ENCODE measurements around the gene NR4A3.
"Not testable (repeated sequence)": the region's sequence is repeated elsewhere in the genome, so short reads cannot be mapped to it uniquely, and the experiment has no call there.

The NR4A3 gene

DNA sequence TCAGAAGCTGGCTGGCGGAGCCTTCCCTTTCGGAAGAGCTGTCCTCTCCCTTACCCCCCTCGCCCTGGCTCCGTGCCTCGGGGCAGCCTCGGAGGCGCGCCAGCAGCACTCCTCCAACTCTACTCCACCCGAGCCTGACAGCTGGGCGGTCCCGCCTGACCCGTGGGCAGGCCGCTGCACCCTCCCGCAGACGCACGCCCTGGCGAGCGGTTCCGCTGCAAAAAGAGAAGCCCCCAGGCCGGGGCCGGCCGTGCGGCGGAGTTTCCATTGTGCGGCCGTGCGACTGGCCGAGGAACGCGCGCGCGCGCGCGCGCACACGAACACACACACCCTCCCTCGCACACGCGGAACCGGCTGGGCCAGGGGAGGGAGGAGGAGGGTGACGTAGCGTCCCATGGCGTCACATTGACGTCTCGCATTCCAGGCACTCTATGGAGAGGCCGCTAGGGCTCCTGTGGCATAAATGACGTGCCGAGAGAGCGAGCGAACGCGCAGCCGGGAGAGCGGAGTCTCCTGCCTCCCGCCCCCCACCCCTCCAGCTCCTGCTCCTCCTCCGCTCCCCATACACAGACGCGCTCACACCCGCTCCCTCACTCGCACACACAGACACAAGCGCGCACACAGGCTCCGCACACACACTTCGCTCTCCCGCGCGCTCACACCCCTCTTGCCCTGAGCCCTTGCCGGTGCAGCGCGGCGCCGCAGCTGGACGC is at the start of gene NR4A3:
NR4A3 (plus strand) TSS at position 490 of the 713 bp plus-strand sequence. CDS start 6,158 bp downstream, outside the sequence.
- in situ Hi-C loops (cut with MboI; ENCODE audit: low sequenced_read_pairs), result loop anchor here (25.0 kb wide), 1 partner anchor 191 kb away; no protein-coding TSS in a partner anchor

- in situ Hi-C loops (cut with MboI; ENCODE audit: low sequenced_read_pairs), result no loop called here
Measured at GRCh38 chr9:99773468-99774138, 48.1 kb upstream of the NR4A3 start.

GRCh38 chr9:99778308-99778707 is 43.4 kb upstream of the NR4A3 start:
- in situ Hi-C loops (cut with MboI; ENCODE audit: low sequenced_read_pairs), result no loop called here

- in situ Hi-C loops (cut with MboI; ENCODE audit: low sequenced_read_pairs), result no loop called here
Measured at GRCh38 chr9:99778836-99779235, 42.8 kb upstream of the NR4A3 start.

DNA sequence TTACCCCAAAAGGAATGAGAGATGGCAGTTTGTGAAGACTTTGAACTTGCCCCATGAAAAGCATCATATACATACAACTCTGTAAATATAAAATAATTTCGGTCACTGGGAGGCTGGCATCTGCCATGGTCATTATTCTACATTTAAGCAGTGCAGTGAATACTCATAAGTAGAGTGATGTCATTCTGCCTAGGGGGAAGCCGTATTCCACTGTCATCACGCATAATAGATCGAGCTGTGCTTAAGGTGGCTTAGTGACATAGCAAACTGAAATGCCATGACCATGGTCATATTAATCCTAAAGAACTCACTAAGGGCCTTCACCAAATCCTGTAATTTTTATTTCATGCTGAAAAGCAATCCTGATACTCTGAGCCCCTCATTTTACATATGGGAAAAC is 42.4 kb upstream of the NR4A3 start:
- in situ Hi-C loops (cut with MboI; ENCODE audit: low sequenced_read_pairs), result no loop called here

- in situ Hi-C loops (cut with MboI; ENCODE audit: low sequenced_read_pairs), result not testable (repeated sequence)
Measured at GRCh38 chr9:99782349-99782748, 39.3 kb upstream of the NR4A3 start.

DNA sequence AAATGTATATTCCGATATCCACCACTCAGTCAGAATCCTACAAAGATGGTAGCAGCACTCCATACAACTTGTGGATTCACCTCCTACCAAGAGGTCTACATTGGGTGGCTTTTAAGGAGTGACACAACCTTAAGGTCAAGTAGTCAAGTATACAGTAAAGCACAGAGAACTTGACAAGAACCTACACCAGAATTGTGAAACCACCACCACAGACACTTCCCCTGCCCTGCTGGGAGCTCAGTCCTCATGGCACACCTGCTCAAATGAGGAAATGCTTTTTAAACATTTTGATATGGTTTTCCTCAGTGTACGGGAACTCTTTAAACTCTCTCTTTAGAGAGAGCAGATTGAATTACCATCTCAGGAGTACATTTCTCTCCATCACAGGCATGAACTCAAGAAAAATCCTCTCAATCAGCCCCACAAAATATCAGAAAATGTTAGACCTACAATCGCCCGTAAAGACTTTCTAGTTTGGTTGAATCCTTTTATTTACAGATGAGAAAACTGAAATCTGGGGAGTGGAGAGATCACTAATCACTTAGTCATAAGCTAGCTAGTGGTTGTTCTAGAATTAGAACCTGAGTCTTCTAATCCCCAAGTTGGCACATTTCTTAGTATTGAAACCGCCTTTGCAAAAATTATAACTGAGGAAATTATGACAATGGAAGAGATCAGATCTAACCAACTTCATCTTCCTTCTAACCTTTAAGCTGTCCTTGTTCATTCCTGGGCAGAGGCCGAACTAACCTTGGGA is 38.5 kb upstream of the NR4A3 start:
- in situ Hi-C loops (cut with MboI; ENCODE audit: low sequenced_read_pairs), result no loop called here

GRCh38 chr9:99783799-99784198 is 37.9 kb upstream of the NR4A3 start:
- in situ Hi-C loops (cut with MboI; ENCODE audit: low sequenced_read_pairs), result no loop called here

DNA sequence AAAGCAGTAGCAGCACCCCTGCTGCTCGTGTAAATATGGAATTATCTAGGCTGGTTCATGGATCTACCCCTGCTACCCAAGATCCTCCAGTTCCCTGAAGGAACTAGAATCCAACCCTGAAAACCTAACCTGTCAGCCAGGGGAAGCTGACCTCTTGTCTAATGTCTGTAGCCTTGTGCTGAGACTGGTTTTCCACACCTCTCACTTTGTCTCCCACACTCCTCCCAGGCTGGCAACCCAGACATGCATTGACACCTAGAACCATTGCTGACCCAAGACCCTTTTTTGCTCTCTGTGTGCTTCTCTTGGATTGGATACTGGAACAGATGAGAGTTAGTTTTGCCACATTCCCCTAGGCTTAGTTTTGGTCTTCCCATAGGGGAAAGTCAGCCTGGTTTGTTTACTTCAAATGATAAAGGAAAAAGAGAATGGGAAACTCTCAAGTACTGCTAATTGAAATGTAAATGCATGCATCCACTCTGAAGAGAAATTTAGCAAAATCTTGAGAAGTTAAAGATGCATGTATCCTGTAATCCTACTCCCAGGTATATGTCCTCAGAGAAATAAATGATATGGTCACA is 36.6 kb upstream of the NR4A3 start:
- in situ Hi-C loops (cut with MboI; ENCODE audit: low sequenced_read_pairs), result no loop called here

DNA sequence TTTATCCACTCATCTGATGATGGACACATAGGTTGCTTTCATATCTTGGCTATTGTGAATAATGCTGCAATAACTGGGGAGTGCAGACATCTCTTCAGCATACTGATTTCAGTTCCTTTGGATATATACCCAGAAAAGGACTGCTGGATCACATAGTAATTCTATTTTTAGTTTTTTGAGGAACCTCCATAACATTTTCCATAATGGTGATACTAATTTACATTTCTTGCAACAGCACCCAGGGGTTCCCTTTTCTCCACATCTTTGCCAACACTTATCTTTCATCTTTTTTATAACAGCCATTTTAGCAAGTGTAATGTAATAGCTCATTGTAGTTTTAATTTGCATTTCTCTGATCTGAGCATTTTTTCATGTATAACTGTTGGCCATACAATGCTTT is 34.1 kb upstream of the NR4A3 start:
- in situ Hi-C loops (cut with MboI; ENCODE audit: low sequenced_read_pairs), result no loop called here

GRCh38 chr9:99793528-99793927 is 28.2 kb upstream of the NR4A3 start:
- in situ Hi-C loops (cut with MboI; ENCODE audit: low sequenced_read_pairs), result no loop called here

DNA sequence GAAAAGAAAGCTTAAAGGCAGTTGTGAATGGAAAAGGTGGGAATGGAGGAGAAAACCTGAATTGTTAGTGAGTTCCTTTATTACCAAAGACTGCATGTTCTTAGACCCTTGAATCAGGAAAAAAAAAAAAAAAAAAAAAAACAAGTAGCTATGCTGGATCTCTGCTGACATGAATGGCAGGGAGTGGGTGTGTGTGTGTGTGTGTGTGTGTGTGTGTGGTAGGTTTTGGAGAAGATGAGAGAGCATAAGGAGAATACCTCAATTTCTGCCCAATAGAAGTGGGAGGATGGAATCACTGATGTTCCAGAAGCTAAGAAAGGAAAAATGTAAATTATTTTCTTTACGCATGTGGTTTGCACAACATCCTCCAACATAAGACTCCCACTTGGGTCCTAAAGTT is 25.5 kb upstream of the NR4A3 start:
- in situ Hi-C loops (cut with MboI; ENCODE audit: low sequenced_read_pairs), result no loop called here

DNA sequence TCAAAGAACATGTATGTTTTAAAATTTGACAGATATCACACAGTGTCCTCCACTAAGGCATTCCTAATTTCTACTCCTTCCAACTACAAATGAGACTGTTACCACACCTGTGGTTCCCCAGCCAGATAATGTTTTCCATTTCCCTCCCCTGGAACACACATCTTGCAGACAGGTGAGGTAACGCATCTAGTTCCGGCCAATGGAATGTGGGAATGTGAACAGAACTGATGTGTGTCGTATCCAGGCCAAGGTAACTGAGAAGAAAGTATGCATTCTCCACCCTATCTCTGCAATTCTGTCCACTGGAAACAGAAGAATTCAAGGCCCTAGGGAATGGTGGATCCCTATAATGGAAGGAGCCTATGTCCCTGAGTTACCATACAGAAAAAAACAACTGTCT is 19.9 kb upstream of the NR4A3 start:
- in situ Hi-C loops (cut with MboI; ENCODE audit: low sequenced_read_pairs), result loop anchor here (25.0 kb wide), 1 partner anchor 211 kb away; no protein-coding TSS in a partner anchor

DNA sequence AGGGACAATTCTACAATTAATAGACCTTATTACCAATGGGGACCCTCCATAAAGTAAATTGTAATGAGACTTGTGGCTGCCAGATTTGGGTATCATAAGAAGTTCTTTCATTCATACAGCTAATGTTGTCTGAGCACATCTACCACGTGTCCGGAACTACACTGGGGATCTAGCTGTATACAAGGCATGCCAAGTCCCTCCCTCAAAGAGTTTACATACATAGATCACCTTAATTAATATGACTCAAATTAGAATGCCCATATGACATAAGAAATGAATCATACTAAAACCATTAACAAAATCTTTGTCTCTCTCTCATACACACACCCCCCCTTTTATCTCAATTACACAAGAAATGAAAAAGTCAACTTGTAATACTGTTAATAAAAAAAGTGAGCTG is 18.0 kb upstream of the NR4A3 start:
- in situ Hi-C loops (cut with MboI; ENCODE audit: low sequenced_read_pairs), result loop anchor here (25.0 kb wide), 1 partner anchor 209 kb away; no protein-coding TSS in a partner anchor

DNA sequence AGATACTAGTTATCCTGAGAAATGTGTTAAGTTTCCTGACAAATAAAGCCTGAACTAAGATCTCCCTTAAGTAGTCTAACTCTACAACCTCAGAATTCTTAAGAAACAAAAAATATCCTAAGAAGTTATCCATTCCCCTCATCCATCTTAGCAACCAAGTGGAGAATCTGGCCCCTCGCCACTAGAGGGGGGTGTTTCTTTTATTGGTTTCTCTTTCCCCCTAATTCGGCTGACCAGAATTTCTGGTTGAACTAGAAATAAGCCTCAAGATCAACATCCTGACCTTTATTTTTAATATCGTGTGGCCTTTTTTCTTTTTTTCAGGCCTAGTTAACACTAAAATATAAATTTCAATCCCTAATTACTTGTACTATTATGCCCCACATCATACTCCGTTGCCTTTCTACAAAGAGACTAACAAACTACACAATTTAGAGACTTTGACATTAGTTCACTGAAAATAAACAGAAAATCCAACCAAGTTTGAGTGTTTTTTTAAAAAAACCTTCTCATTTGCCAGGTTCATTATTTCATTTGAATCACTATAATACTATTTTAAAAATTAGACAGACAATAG is 14.3 kb upstream of the NR4A3 start:
- in situ Hi-C loops (cut with MboI; ENCODE audit: low sequenced_read_pairs), result loop anchor here (25.0 kb wide), 1 partner anchor 205 kb away; no protein-coding TSS in a partner anchor

DNA sequence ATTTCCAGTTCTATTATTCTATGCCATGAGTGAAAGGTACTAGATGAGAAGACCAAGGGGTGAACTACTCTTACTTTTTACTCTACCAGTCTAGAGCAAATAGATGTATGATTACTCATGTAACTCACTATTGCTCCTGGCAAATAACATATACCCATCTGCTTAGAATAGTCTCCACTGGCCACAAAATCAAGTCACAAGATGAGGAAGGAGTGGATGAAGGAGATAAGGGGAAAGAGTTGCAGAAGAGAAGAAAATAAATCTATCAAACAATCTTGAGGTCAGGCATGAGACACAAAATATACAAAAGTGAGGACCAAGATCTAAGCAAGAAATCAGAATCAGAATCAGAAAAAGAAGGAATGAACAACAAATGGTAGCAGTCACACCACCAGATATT is 13.7 kb upstream of the NR4A3 start:
- in situ Hi-C loops (cut with MboI; ENCODE audit: low sequenced_read_pairs), result loop anchor here (25.0 kb wide), 1 partner anchor 204 kb away; no protein-coding TSS in a partner anchor

- in situ Hi-C loops (cut with MboI; ENCODE audit: low sequenced_read_pairs), result loop anchor here (25.0 kb wide), 1 partner anchor 204 kb away; no protein-coding TSS in a partner anchor
Measured at GRCh38 chr9:99808454-99808853, 13.2 kb upstream of the NR4A3 start.

- in situ Hi-C loops (cut with MboI; ENCODE audit: low sequenced_read_pairs), result loop anchor here (25.0 kb wide), 1 partner anchor 203 kb away; no protein-coding TSS in a partner anchor
Measured at GRCh38 chr9:99809586-99810319, 11.9 kb upstream of the NR4A3 start.

- in situ Hi-C loops (cut with MboI; ENCODE audit: low sequenced_read_pairs), result loop anchor here (25.0 kb wide), 1 partner anchor 201 kb away; no protein-coding TSS in a partner anchor
Measured at GRCh38 chr9:99811172-99811571, 10.5 kb upstream of the NR4A3 start.

Measured in HL-60/S4 (cell line).